HFF-Myc (cell line): ENCODE results near the gene SLC7A6OS.

ENCODE experiments used
- DNase-seq: peaks from one replicate; pipeline ENCODE4 v3.0.0-alpha.2; 2011; ENCODE audit warnings: low read depth; ENCODE audit errors: extremely low read depth
- H3K4me3 ChIP-seq: replicated peaks from 2 replicates; pipeline ENCODE4 v1.5.1; 2011; ENCODE audit warnings: low read depth, mild to moderate bottlenecking, control low read depth, low read length
- TF ChIP-seq, protein P1 (sequence below): IDR thresholded peaks from 2 replicates; pipeline ENCODE4 v1.5.1; 2012; ENCODE audit warnings: mild to moderate bottlenecking, low read depth, low read length, control low read depth; ENCODE audit errors: missing control alignments

SLC7A6OS gene

GRCh38 chr16:68250951-68251350 is 59.8 kb downstream of the SLC7A6OS start:
- no peak for DNase-seq
- TF ChIP-seq, protein P1, sequence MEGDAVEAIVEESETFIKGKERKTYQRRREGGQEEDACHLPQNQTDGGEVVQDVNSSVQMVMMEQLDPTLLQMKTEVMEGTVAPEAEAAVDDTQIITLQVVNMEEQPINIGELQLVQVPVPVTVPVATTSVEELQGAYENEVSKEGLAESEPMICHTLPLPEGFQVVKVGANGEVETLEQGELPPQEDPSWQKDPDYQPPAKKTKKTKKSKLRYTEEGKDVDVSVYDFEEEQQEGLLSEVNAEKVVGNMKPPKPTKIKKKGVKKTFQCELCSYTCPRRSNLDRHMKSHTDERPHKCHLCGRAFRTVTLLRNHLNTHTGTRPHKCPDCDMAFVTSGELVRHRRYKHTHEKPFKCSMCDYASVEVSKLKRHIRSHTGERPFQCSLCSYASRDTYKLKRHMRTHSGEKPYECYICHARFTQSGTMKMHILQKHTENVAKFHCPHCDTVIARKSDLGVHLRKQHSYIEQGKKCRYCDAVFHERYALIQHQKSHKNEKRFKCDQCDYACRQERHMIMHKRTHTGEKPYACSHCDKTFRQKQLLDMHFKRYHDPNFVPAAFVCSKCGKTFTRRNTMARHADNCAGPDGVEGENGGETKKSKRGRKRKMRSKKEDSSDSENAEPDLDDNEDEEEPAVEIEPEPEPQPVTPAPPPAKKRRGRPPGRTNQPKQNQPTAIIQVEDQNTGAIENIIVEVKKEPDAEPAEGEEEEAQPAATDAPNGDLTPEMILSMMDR, result no peak
- H3K4me3 ChIP-seq, result no peak overlapping the region

DNA sequence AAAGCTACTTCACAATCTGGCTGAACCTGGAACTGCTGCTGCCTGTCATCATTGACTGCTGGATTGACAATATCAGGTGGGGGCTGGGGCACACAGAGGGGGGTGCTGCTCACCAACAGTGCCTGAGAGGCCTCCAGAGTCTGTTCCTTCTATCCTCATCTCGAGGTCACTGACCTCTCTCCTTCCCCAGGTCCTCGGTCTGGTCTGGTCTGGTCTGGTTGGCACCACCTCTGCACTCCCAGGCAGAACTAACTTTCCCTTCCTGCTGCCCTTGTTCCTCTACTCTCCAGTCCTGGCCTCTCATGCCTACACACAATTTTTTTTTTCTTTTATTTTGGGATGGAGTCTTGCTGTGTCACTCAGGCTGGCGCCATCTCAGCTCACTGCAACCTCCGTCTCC is 61.4 kb downstream of the SLC7A6OS start:
- H3K4me3 ChIP-seq, result no peak overlapping the region
- DNase-seq, result no peak
- TF ChIP-seq, protein P1, result no peak
